Left lobe of liver (tissue), 2 donors: ENCODE measurements around the gene EPS8L2. TPM values are rescaled to one million over a fixed set of nuclear protein-coding genes. Genes with fewer than 3 reads are reported as not detected.
A peak's percentile ranks its signal among the peaks of the same experiment; 100 is the strongest.

ENCODE experiments used
- ATAC-seq: fragments of 200-7000 bp; cut with Tn5 transposase; one replicate; pipeline ENCODE4 v1.9.1; 2020; ENCODE audit warnings: mild to moderate bottlenecking, moderate library complexity
- DNase-seq: peaks from one replicate; pipeline ENCODE4 v3.0.0-alpha.2; 2020; ENCODE audit warnings: low spot score
- total RNA-seq: library from RNA; stranded (reverse); gene quantifications from one replicate; pipeline ENCODE4 v1.2.1, GENCODE V29; 2021
- donor health status: DM: no; HTN: no; CAD: no; lungs with moderate emphysema.
- donor health status: DM: no; HTN: yes; CAD: no.

Gene EPS8L2
- total RNA-seq, 1 donor from 2014 or later: 190 TPM

DNA sequence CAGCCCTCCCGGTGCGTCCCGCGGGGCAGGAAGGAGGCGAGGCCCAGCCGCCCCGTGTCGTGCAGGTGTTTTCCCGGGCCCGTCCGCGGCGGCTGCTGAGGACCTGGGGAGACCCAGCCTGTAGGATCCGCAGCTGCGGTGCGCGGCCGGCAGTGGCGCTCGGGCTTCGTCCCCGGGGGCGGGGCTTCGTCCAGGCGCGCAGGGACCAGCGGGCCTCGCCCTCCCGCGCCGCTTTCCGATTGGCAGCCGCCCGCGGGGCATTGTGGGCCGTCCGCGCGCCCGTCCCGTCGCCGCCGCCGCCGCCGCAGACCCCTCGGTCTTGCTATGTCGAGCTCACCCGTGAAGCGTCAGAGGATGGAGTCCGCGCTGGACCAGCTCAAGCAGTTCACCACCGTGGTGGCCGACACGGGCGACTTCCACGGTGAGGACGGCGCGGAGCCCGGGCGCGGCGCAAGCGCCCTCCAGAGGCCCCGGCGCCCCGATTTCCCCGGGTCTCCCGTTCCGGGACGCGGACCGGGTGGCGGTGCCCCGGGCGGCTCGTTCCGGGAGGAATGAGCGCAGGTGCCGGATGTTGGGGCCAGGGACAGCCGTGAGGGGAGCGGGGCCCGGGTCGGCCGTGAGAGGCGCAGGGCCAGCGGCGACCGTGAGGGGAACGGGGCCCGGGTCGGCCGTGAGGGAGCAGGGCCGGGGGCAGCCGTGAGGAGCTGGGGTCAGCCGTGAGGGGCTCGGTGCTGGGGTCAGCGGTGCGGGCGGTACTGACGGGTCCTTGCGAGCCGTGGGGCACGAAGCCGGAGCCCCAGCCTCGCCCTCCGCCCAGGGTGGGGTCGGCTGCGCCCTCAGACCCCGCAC is 41.4 kb downstream of the EPS8L2 start, which contains the start of gene TALDO1:
Gene TALDO1 (plus strand): TSS at position 307 of the 849 bp plus-strand sequence. CDS start 18 bp downstream, at position 325.
- ATAC-seq (peak; percentile 97), DNase-seq (peak; percentile 92)

DNA sequence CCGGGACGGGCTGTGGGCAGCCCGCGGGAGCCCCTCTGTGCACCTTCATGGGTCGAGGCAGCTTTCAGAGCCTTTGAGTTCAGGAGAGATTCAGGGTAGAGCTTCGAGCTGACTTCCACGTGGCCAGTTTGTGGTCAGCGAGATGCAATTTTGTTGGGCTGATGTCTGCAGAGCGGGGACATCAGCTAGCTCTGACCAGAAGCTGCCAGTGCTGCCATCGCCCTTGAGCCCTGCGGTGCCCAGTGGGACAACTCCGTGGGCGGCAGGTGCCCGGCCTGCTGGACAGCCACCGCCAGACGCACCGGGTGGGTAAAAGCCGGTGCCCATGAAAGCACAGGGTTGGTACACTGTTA is 42.0 kb downstream of the EPS8L2 start:
- DNase-seq (peak; percentile 50), ATAC-seq (peak; percentile 43)

DNA sequence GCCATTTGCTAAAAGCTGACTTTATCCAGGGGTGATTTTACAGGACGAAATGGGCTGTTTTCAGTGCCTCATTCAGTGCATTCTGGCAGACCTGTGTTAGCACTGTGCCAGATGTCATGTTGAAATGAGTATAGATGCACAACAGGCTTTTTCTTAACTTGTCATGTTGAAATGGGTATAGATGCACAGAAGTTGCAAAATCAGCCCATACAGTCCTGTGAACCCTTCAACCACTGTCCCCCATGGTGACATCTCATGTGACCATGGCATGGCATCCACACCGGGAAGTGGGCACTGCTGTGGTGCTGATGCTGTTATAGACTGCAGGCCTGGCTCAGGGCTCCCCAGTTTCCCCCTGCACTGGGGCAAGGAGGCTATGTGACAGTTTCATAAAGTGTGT is 43.7 kb downstream of the EPS8L2 start:
- DNase-seq (no peak), ATAC-seq (no peak)

DNA sequence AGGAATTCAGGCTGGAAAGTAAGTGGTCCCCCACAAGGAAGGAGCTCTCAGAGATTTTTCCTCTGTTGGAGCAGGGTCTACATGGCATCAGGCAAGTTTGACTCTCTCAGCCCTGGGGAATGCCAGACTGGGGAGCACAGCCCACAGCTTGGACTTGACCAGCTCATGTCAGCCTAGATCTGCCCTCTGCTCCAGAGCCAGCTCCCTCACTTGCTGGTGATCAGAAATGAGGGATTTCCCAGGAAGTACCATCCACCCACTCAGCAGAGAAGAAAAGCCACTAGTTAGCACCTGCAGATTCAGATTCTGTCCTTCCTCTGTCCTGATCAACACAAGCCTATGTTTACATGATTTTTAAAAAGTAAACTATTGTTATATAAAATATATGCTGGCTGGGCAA is 54.2 kb downstream of the EPS8L2 start:
- no peak for DNase-seq
- no peak for ATAC-seq

DNA sequence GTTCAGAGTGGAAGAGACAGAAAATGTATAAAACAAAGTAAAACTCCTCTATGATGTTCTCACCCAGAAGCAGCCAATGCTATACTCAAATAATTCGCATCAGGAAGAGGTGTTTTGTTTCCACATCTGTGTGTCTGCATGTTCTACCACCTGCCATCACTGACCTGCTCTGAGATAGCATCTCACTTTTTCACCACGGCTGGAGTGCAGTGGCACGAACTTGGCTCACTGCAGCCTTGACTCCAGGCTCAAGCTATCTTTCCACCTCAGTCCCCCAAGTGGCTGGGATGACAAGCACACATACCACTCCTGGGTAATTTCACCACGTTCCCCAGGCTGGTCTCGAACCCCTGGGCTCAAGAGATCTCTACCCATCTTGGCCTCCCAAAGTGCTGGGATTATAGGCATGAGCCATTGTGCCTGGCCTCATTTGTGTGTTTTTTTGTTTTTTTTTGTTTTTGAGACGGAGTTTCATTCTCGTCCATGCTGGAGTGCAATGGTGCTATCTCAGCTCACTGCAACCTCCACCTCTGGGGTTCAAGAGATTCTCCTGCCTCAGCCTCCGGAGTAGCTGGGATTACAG is 55.6 kb downstream of the EPS8L2 start:
- no peak for DNase-seq
- ATAC-seq: no peak

DNA sequence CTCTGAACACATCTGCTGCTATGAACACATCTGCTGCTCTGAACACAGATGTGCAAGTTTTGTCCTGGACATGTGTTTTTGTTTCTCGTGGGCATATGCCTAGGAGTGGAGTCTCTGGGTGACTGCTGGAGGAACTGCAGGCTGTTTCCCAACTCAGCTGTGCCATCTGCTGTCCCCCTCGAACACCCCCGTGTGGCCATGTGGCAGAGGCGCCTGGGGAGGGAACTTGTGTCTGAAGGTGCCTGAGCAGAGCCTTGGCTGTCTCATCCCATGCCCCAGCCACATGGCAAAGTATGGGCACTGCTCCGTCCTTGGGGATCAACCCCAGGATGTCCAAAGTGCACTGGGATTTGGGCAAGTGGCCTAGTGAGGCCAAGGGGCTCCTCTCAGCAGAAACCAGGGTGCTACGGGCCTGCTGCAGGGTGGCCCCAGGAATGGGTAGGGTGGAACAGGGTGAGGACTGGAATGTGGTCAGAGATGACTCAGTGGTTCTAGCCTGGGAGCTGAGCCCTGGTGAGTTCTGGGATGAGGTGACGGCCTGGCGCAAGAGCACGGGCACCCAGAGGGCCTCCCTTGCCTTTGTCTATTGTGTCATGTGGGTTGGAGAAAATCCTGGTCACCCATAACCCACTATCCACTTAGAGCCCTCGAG is 56.5 kb downstream of the EPS8L2 start:
- ATAC-seq (peak; percentile 39), DNase-seq (no peak)

DNA sequence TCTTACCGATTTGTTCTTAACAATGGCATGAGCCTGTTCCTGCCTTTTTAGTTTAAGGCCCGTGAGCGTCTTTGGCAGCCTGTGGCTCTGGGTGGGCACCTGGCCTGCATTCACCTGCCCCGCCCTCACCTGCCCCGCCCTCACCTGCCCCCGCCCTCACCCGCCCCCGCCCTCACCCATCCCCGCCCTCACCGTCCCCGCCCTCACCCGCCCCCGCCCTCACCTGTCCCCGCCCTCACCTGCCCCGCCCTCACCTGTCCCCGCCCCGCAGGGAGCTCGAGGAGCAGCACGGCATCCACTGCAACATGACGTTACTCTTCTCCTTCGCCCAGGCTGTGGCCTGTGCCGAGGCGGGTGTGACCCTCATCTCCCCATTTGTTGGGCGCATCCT is 57.0 kb downstream of the EPS8L2 start:
- ATAC-seq: no peak
- DNase-seq: no peak

DNA sequence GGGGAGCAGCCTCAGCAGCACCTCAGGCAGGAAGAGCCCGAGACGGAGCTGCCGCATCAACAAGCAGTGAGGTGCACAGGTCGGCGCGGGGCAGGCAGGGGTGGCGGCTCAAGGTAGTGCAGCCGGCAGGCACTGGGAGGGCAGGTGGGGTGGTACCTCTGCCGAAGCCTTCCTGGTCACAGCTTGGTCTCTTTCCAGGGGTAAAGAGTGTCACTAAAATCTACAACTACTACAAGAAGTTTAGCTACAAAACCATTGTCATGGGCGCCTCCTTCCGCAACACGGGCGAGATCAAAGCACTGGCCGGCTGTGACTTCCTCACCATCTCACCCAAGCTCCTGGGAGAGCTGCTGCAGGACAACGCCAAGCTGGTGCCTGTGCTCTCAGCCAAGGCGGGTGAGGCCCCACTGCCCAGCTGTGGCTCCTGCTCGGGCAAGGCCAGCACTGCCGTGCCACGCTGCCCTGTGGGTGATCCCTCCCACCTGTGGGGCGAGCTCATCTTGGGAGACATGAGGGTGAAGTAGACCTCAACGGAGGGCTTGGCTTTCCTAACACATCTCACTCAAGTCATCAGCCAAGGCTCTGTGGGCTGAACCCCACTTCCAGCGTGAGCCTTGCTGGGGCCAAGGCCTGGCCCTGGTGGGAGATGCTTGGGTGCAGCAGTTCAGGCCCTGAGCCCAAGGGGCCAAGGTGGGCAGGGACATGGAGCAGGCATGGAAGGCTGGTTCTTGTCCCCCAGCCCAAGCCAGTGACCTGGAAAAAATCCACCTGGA is 57.7 kb downstream of the EPS8L2 start:
- no peak for ATAC-seq
- DNase-seq: no peak

DNA sequence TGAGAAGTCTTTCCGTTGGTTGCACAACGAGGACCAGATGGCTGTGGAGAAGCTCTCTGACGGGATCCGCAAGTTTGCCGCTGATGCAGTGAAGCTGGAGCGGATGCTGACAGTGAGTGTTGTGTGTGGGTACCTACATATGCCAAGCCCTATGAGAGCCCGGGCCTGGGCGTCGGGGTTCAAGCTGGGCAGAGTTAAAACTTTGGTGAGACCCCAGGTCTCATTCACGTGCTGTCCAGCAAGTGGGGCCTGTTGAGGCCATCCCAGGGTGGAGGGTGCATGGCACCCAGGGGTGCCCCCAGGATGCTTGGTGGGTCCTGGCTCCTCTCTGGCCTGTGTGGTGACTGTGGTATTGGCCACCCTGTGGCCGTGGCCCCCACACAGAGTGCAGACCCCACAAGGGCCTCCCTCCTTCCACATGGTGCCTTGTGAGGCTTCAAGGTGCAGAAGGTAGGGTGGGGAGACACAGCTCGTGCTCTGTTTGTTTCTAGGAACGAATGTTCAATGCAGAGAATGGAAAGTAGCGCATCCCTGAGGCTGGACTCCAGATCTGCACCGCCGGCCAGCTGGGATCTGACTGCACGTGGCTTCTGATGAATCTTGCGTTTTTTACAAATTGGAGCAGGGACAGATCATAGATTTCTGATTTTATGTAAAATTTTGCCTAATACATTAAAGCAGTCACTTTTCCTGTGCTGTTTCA is 58.4 kb downstream of the EPS8L2 start:
- ATAC-seq: peak; percentile 5
- DNase-seq: no peak

DNA sequence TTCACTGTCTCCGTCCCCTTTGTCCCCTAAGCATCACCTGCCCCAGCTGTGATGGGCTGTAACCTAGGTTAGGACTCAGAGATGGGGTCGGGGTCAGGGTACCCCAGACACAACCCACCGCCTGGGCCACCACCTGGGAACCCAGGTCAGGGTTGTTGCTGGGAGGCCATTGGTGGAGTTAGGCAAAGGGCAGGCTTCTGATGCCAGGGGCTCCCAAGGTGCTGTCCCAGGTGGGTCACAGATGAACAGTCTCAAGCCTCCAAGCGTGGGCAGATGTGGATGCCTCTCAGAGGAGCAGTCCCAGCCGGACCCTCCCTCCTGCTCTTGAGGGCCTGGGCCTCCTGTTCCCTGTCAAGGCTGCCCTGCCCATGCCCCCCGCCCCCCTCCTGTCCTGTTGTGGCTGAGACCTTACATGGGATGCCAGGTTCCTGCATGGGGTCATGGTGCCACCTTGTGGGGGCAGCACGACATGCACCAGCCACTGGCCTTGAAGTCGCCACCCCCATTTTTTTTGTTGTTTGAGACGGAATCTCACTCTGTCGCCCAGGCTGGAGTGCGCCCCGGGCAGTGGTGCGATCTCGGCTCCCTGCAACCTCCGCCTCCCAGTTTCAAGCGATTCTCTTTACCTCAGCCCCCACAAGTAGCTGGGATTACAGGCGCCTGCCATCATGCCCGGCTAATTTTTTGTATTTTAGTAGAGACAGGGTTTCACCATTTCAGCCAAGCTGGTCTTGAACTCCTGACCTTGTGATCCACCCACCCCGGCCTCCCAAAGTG is 59.2 kb downstream of the EPS8L2 start:
- ATAC-seq (peak; percentile 75), DNase-seq (no peak)

DNA sequence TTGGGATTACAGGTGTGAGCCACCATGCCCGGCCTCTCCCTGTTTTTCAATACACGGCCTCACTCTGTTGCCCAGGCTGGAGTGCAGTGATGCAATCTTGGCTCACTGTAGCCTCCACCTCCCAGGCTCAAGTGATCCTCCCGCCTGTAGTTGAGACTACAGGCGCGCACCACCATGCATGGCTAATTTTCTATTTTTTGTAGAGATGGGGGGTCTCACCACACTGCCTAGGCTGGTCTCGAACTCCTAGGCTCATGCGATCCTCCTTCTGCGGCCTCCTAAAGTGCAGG is 59.7 kb downstream of the EPS8L2 start:
- DNase-seq (no peak), ATAC-seq (peak; percentile 22)

DNA sequence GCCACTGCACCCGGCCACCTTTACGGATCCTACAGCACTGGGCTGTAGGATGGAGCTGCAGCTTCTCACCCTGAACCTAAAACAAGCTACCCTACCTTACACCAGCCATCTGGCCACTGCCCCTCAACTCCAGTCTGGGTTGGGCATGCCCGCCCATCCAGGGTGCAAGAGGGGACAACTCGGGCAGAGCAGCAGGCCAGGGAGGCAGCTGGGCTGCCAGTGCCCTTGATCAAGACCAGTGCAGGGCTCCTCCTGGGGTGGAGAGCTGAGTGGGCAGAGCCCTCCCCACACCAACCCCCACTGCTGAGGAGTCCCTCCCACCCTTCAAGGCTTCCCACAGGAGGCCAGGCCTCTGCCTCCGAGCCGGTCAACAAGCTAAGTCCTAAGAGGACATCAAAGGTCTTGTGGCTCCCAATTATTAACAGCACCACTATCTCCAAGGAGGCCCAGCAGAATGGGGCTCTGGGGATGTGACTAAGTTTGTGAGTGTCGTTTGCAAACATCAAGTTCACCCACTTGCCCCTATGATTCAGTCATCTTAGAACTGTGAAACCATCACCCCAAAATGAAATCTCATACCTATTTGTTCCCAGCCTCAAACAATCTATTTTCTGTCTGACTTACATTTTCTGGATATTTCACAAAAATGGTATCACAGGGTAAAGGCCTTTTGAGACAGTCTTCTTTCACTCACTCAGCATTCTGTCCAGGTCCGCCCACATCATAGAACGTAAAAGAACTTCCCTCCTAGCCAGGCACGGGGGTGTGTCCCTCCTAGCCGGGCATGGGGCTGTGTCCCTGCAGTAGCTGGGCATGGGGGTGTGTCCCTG is 60.3 kb downstream of the EPS8L2 start:
- no peak for ATAC-seq
- no peak for DNase-seq

DNA sequence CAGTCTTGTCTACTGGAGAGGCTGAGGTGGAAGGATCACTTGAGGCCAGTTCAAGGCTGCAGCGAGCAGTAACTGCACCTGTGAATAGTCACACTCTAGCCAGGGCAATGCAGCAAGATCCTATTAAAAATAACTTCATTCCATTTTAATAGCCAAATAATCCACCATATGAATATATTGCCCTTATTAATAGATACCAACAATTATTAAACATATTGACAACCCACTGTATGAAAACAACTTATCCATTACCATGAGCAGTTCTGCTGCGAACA is 60.8 kb downstream of the EPS8L2 start:
- no peak for DNase-seq
- ATAC-seq: no peak

DNA sequence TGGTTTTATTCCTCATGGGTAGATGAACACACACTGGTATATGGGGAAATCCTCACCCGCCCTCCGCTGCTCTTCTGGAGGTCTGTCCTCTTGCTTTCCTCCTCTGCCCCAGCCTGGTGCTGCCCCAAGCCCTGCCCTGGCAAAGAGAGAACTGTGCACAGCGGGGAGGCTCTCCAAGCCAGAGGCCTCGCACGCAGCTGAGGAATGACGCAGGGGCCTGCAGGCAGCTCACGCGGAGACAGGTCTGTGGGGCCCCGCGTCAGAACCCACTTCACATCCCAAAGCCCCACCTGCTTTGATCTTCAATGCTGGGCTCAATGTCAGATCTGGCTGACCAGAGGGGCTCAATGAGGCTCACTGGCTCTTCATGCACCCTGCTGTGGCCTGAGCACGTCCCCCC is 61.2 kb downstream of the EPS8L2 start:
- DNase-seq (no peak), ATAC-seq (no peak)

DNA sequence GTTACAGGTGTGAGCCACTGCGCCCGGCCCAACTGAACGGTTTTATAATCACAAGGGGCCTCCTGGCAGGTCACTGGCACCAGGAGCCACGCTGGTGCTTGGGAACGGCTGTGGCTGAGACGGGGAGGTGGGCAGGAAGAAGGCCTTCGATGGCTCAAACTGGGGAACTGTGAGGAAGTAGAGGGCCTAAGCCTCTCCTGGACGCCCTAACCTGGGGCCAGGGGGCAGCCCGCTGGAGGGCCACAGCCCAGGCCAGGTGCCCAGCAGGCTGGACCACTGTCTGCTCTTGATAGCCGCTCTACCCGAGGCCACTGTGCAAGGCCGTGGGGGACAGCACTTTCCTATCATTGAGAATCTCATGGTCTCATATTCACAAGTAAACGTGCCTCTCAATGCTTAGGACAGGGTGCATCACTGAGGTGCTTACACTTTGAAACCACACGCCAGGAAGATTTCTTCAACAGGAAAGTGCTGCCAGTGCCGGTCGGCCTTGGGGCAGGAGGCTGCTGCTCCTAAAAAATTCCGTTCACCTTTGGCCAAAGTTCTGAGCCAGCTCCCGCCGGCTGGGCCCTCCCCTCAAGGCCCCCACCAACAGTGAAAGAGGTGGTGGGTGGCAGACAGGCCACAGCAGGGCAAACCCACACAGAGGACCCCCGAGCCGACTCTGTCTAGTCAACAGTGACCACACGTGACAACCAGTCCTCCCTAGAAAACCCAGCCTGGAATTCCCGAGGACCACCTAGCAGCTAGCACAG is 64.0 kb downstream of the EPS8L2 start:
- DNase-seq (no peak), ATAC-seq (no peak)

DNA sequence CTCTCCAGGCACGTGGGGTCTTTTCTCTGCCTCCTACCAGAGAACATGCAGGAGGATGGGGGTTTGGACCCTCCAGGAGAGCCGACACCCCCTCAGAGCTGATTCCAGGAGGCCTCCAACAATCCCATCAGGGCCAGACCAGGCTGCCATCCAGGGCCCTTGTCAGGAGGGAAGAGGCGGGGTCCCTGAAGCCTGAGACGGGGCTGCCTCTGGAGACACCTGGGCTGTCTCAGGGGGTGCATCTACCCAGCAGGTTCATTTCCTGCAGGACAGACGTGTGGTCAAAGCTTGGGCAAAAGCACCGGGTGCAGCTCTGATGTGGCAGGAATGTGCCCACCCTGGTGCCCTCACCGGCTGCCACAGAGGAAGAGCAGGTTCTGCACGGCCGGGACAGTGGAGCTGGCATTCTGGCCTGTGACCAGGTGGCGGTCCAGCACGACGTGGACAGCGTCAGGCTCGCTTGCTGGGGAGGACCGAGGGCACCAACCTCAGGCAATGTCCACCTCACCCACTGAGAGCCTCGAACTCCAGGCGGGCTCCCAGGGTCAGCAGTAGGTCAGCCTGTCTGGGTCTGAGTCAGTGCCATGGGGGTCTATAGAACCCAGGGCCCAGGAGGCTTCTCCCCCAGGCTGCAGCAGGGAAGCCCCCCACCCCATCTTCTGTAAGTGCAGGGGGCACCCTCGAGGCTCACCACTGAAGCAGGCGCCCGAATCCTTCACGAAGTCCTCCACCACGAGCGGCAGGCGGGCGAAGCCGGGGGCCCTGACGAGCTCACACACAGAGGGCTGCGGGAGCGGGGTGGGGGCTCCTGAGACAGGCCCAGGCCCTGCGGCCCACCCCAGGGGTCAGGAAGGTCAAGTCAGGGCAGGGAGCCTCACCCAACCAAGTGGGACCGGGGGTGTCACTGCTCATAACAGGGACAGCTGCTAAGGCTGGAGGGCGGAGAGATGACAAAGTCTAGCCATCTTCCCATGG is 64.9 kb downstream of the EPS8L2 start:
- no peak for ATAC-seq
- DNase-seq: no peak

DNA sequence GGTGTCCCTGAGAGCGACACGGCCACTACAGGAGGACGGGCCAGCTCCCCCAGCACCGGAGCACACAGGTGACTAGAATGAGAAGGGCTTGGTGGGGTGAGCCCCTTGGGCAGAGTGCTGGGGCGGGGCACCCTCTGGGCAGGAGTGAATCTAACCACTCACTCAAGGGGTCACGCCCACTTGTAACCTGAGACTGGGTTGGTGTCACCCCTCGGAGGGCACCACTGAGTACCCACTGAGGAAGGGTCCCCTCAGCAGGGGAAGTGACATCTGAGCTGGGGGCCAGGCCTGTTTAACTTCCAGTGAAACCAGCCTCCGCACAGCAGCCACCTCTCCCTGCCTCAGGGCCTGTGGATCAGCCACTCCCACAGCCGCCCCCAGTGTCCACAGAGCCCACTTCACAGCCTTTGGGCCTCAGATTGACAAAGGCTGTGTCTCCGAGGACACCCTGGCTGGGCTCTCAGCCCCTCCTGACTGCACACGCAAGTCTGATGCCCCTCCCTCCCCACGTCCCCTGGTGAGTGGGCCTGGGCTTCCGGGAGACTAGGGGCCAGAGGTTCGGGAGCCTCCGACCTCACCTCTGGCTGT is 65.7 kb downstream of the EPS8L2 start:
- no peak for ATAC-seq

More for the DNA sequence above, 65.7 kb downstream of the EPS8L2 start:
- no peak for DNase-seq
